Glomerular visceral epithelial cell (primary cell): ENCODE results near the gene KLKB1.
"Not testable (repeated sequence)": the region's sequence is repeated elsewhere in the genome, so short reads cannot be mapped to it uniquely, and the experiment has no call there.

Experiments
- DNase-seq: peaks from one replicate; pipeline ENCODE4 v3.0.0-alpha.2; 2016; ENCODE audit errors: extremely low spot score

The KLKB1 gene

GRCh38 chr4:186226521-186227189 lies 652 bp upstream of the KLKB1 start:
- DNase-seq = no peak

- no peak for DNase-seq
Observed at GRCh38 chr4:186227744-186228513, 622 bp downstream of the KLKB1 start.

GRCh38 chr4:186228514-186228894 lies 1.2 kb downstream of the KLKB1 start:
- no peak for DNase-seq

GRCh38 chr4:186234367-186234766 lies 7.1 kb downstream of the KLKB1 start:
- no peak for DNase-seq

GRCh38 chr4:186236126-186236525 lies 8.8 kb downstream of the KLKB1 start:
- DNase-seq = no peak

GRCh38 chr4:186240452-186240847 lies 13.1 kb downstream of the KLKB1 start:
- no peak for DNase-seq

GRCh38 chr4:186240848-186241491 lies 13.7 kb downstream of the KLKB1 start:
- no peak for DNase-seq

- no peak for DNase-seq
Observed at GRCh38 chr4:186241616-186242015, 14.3 kb downstream of the KLKB1 start.

GRCh38 chr4:186242031-186242430 lies 14.7 kb downstream of the KLKB1 start:
- not testable (repeated sequence) for DNase-seq

- no peak for DNase-seq
Observed at GRCh38 chr4:186243331-186243730, 16.0 kb downstream of the KLKB1 start.

- no peak for DNase-seq
Observed at GRCh38 chr4:186244835-186245234, 17.5 kb downstream of the KLKB1 start.

- not testable (repeated sequence) for DNase-seq
Observed at GRCh38 chr4:186247062-186247752, 19.9 kb downstream of the KLKB1 start.

- no peak for DNase-seq
Observed at GRCh38 chr4:186248643-186249042, 21.3 kb downstream of the KLKB1 start.

GRCh38 chr4:186249785-186250754 lies 22.8 kb downstream of the KLKB1 start:
- DNase-seq = no peak

GRCh38 chr4:186250760-186251159 lies 23.5 kb downstream of the KLKB1 start:
- DNase-seq = no peak

GRCh38 chr4:186255122-186255521 lies 27.8 kb downstream of the KLKB1 start:
- DNase-seq = no peak

GRCh38 chr4:186258216-186258811 lies 31.0 kb downstream of the KLKB1 start:
- DNase-seq = no peak

GRCh38 chr4:186260117-186260503 lies 32.8 kb downstream of the KLKB1 start:
- DNase-seq = no peak

- no peak for DNase-seq
Observed at GRCh38 chr4:186260504-186261448, 33.5 kb downstream of the KLKB1 start.

- DNase-seq = no peak
Observed at GRCh38 chr4:186264660-186265059, 37.4 kb downstream of the KLKB1 start.
